Fibroblast of lung (primary cell): ENCODE data around the gene DOP1A. TPM values are rescaled to one million over a fixed set of nuclear protein-coding genes. Genes with fewer than 3 reads are reported as not detected.

Experiments
- DNase-seq, 2 donors: peaks; one replicate each; pipeline versions ENCODE4 v3.0.0 to v3.0.0-alpha.2; 2010; ENCODE audit warnings: low read depth in 2 of 2
- H2AFZ ChIP-seq: 2 replicates; pipeline ENCODE4 v1.5.1; 2012; ENCODE audit warnings: low read length, control low read depth, inconsistent platforms
- H3K27ac ChIP-seq: 2 replicates; pipeline ENCODE4 v1.5.1; 2011; ENCODE audit warnings: low read length, control low read depth; ENCODE audit not compliant: insufficient read depth
- H3K27me3 ChIP-seq: 2 replicates; pipeline ENCODE4 v1.5.1; 2011; ENCODE audit warnings: mild to moderate bottlenecking, low read length; ENCODE audit not compliant: control insufficient read depth, insufficient read depth
- H3K36me3 ChIP-seq: 2 replicates; pipeline ENCODE4 v1.5.1; 2011; ENCODE audit warnings: low read length; ENCODE audit not compliant: control insufficient read depth, insufficient read depth
- H3K4me1 ChIP-seq: 2 replicates; pipeline ENCODE4 v1.5.1; 2011; ENCODE audit warnings: low read length; ENCODE audit not compliant: control insufficient read depth, insufficient read depth; ENCODE audit errors: extremely low read depth
- H3K4me2 ChIP-seq: 2 replicates; pipeline ENCODE4 v1.5.1; 2011; ENCODE audit warnings: low read length, control low read depth; ENCODE audit not compliant: insufficient read depth; ENCODE audit errors: extremely low read depth
- H3K4me3 ChIP-seq, 4 experiments: fragments of 200-600 bp in 1 of 4; sonication (generic) in 1 of 4; replicated peaks in 1 of 4; 2 replicates each; pipeline ENCODE4 v1.5.1; 2011 to 2016; ENCODE audit warnings: low read length in 4 of 4, low read depth in 3 of 4, mild to moderate bottlenecking in 3 of 4, control low read depth in 2 of 4, inconsistent platforms in 1 of 4, mixed read lengths in 1 of 4; ENCODE audit not compliant: insufficient read depth in 1 of 4; ENCODE audit errors: control extremely low read depth in 1 of 4
- H3K79me2 ChIP-seq: 2 replicates; pipeline ENCODE4 v1.5.1; 2012; ENCODE audit warnings: mild to moderate bottlenecking, low read length, inconsistent platforms; ENCODE audit not compliant: control insufficient read depth, insufficient read depth
- H3K9ac ChIP-seq: 2 replicates; pipeline ENCODE4 v1.5.1; 2011; ENCODE audit warnings: mild to moderate bottlenecking, low read length, control low read depth; ENCODE audit not compliant: insufficient read depth
- H3K9me3 ChIP-seq: 2 replicates; pipeline ENCODE4 v1.5.1; 2012; ENCODE audit warnings: low read depth, low read length; ENCODE audit not compliant: control insufficient read depth, insufficient read depth
- H4K20me1 ChIP-seq: 2 replicates; pipeline ENCODE4 v1.5.1; 2011; ENCODE audit warnings: low read length; ENCODE audit not compliant: control insufficient read depth, insufficient read depth; ENCODE audit errors: extremely low read depth
- CTCF ChIP-seq, 2 donors: IDR thresholded peaks in 1 of 2; conservative IDR thresholded peaks in 1 of 2; 1 replicate in 1 of 2; 2 replicates in 1 of 2; pipeline ENCODE4 v1.5.1; 2011 to 2012; ENCODE audit warnings: low read length in 2 of 2, control low read depth in 1 of 2, inconsistent platforms in 1 of 2, low read depth in 1 of 2, mild to moderate bottlenecking in 1 of 2
- EZH2 ChIP-seq: IDR thresholded peaks from 2 replicates; pipeline ENCODE4 v1.5.1; 2012; ENCODE audit warnings: low read length, control low read depth, mild to moderate bottlenecking; ENCODE audit errors: missing control alignments
- polyA plus RNA-seq, 2 donors: library from polyadenylated mRNA; depleted of rRNA in 1 of 2; stranded (reverse) in 1 of 2; unstranded in 1 of 2; fragments of >200 nt; gene quantifications; 2 replicates each; pipeline ENCODE4 v1.2.1, GENCODE V29; 2011 to 2012; ENCODE audit warnings: missing spikeins in 1 of 2
- total RNA-seq: library from RNA; depleted of rRNA; stranded (reverse); fragments of >200 nt; gene quantifications from 2 replicates; pipeline ENCODE4 v1.2.1, GENCODE V29; 2014

The DOP1A gene
- total and polyA plus RNA-seq, 2 donors (not counting 1 experiment from before 2014, with no cell fraction given) = 13.2 to 33.7 TPM

- H3K9me3 ChIP-seq = no peaks in the 10 kb centered on the region
- no peak overlapping the region for H3K9ac ChIP-seq
- H4K20me1 ChIP-seq = no peaks in the 10 kb centered on the region
- TF ChIP-seq CTCF (conservative IDR thresholded peaks at IDR 0.05 in 1 of 2, IDR thresholded peaks at IDR 0.05 in 1 of 2; ENCODE audit: low read depth in 1 of 2, low read length in 2 of 2) (peak; percentile 89 to 92), EZH2 (no peak)
- no peaks in the 10 kb centered on the region for H3K27me3 ChIP-seq
- no peak overlapping the region for H3K4me3 ChIP-seq
- H3K79me2 ChIP-seq = no peaks in the 10 kb centered on the region
- no peak overlapping the region for H3K4me2 ChIP-seq
- H3K36me3 ChIP-seq = no peaks in the 10 kb centered on the region
- DNase-seq = peak; percentile 26 to 55
- no peak overlapping the region for H2AFZ ChIP-seq
- no peaks in the 10 kb centered on the region for H3K4me1 ChIP-seq
- H3K27ac ChIP-seq = no peak overlapping the region
Observed at GRCh38 chr6:83057705-83058321, 9.7 kb upstream of the DOP1A start.

GRCh38 chr6:83061190-83061589 lies 6.3 kb upstream of the DOP1A start:
- Histone ChIP-seq H3K4me2 (no peak overlapping the region), H3K27ac (no peak overlapping the region), H3K36me3 (no peaks in the 10 kb centered on the region), H3K9me3 (no peaks in the 10 kb centered on the region), H3K9ac (no peak overlapping the region), H4K20me1 (no peaks in the 10 kb centered on the region), H3K79me2 (no peaks in the 10 kb centered on the region), H3K27me3 (no peaks in the 10 kb centered on the region), H3K4me3 (no peak overlapping the region), H2AFZ (no peak overlapping the region), H3K4me1 (no peaks in the 10 kb centered on the region)
- DNase-seq = peak in 1 of 2 donors; percentile 35
- TF ChIP-seq CTCF (conservative IDR thresholded peaks at IDR 0.05 in 1 of 2, IDR thresholded peaks at IDR 0.05 in 1 of 2; ENCODE audit: low read depth in 1 of 2, low read length in 2 of 2) (no peak), EZH2 (no peak)

DNA sequence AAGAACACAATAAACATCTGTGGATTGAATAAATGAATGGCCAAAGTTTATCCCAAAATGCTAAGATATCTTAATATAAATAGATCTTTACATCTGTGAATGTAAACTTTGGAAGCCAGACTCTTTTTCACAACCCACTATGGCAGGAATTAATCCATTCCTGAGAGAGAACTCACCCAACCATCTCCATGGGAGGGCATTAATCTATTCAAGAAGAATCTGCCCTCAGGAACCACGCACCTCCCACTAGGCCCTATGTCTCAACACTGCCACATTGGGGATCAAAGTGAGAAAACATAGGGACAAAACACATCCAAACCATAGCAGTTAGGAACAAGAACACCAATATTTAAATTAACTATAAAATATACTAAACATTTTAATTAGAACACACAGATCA lies 5.2 kb upstream of the DOP1A start:
- Histone ChIP-seq H2AFZ (no peak overlapping the region), H3K9me3 (no peaks in the 10 kb centered on the region), H3K27me3 (no peaks in the 10 kb centered on the region), H3K4me1 (no peaks in the 10 kb centered on the region), H3K9ac (no peak overlapping the region), H3K27ac (no peak overlapping the region), H3K4me3 (no peak overlapping the region), H3K79me2 (no peaks in the 10 kb centered on the region), H3K4me2 (no peak overlapping the region), H4K20me1 (no peaks in the 10 kb centered on the region), H3K36me3 (no peaks in the 10 kb centered on the region)
- TF ChIP-seq CTCF (conservative IDR thresholded peaks at IDR 0.05 in 1 of 2, IDR thresholded peaks at IDR 0.05 in 1 of 2; ENCODE audit: low read depth in 1 of 2, low read length in 2 of 2) = no peak
- no peak for TF ChIP-seq EZH2
- DNase-seq = peak in 1 of 2 donors; percentile 39
